C4-2B (cell line): ENCODE data around the gene CBARP.

Experiments used
- CTCF ChIP-seq: fragments of 450-650 bp; conservative IDR thresholded peaks from 2 replicates; pipeline ENCODE4 v1.5.1; 2017; ENCODE audit warnings: mild to moderate bottlenecking
- ZFX ChIP-seq: fragments of 450-650 bp; IDR thresholded peaks from 2 replicates; pipeline ENCODE4 v1.6.1; 2017

GRCh38 chr19:1277061-1277460 is 39.3 kb upstream of the CBARP start:
- no peak for TF ChIP-seq CTCF
- TF ChIP-seq ZFX: no peak
